ENCODE measurements around the gene LRRC14B.

Gene LRRC14B

GRCh38 chr5:176296-176823 is 14.9 kb upstream of the LRRC14B start:
- no peak for DNase-seq

- DNase-seq: no peak
Measured at GRCh38 chr5:178110-178509, 13.2 kb upstream of the LRRC14B start.

- DNase-seq: no peak
Measured at GRCh38 chr5:179401-179800, 11.9 kb upstream of the LRRC14B start.

- DNase-seq: no peak
Measured at GRCh38 chr5:180286-180918, 10.9 kb upstream of the LRRC14B start.

GRCh38 chr5:181160-181559 is 10.1 kb upstream of the LRRC14B start:
- DNase-seq: no peak

GRCh38 chr5:181566-181965 is 9.7 kb upstream of the LRRC14B start:
- no peak for DNase-seq

- DNase-seq: no peak
Measured at GRCh38 chr5:182126-182525, 9.2 kb upstream of the LRRC14B start.

- DNase-seq: no peak
Measured at GRCh38 chr5:184471-184870, 6.8 kb upstream of the LRRC14B start.

GRCh38 chr5:185095-186070 is 5.9 kb upstream of the LRRC14B start:
- DNase-seq: no peak

- DNase-seq: no peak
Measured at GRCh38 chr5:186091-187041, 4.9 kb upstream of the LRRC14B start.

GRCh38 chr5:187042-187431 is 4.3 kb upstream of the LRRC14B start:
- DNase-seq: no peak

GRCh38 chr5:187617-188451 is 3.5 kb upstream of the LRRC14B start:
- no peak for DNase-seq

- DNase-seq: peak; percentile 78
Measured at GRCh38 chr5:188488-189481, 2.5 kb upstream of the LRRC14B start.

GRCh38 chr5:189486-189885 is 1.8 kb upstream of the LRRC14B start:
- no peak for DNase-seq

- no peak for DNase-seq
Measured at GRCh38 chr5:189976-190365, 1.3 kb upstream of the LRRC14B start.

GRCh38 chr5:190366-191035 is 794 bp upstream of the LRRC14B start:
- DNase-seq: no peak

GRCh38 chr5:191949-192690 is 825 bp downstream of the LRRC14B start:
- DNase-seq: no peak

GRCh38 chr5:192691-192969 is 1.3 kb downstream of the LRRC14B start:
- DNase-seq: no peak
